HG03442 (cell line): ENCODE results near the gene CCNB1IP1.
"Not testable (repeated sequence)": the region's sequence is repeated elsewhere in the genome, so short reads cannot be mapped to it uniquely, and the experiment has no call there.

Experiments used
- ATAC-seq: cut with Tn5 transposase; IDR thresholded peaks from one replicate; pipeline ENCODE4 v1.9.1; 2021; ENCODE audit warnings: mild to moderate bottlenecking, moderate library complexity; ENCODE audit not compliant: unreplicated experiment

The CCNB1IP1 gene, protein sequence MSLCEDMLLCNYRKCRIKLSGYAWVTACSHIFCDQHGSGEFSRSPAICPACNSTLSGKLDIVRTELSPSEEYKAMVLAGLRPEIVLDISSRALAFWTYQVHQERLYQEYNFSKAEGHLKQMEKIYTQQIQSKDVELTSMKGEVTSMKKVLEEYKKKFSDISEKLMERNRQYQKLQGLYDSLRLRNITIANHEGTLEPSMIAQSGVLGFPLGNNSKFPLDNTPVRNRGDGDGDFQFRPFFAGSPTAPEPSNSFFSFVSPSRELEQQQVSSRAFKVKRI

DNA sequence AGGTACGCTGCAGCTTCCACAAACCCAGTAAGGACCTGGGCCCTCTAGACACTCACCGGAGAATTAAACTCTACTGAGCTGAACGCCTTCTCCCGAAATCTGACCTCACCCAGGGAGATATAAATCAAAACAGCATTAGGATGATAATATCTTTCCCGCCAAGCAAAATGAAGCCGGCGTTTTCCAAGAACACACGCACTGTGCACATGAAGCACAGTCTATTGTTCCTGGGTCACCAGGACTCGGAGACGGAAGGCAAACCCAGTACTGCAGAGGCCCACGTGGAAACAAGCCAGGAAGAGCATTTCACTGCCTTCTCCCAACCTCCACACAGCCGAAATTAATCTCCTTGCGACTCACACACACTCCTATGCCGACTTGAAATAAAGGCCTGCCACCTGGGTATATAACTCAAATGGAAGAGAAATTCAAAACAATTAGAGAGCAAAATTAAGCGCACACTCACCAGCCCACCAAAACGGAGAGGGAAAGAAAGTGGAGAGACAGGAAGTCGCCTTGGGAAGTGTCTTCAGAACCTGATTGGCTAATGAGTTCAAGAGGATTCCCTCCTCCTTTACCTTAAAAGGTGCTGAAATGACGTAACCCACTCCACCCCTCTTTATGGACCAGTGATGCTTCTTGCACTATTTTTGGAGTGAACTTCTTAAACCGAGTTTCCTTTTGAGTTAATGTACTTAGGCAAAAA lies at the start of gene CCNB1IP1:
TSS of gene CCNB1IP1 (minus strand) at position 492 of the 706 bp plus-strand sequence. CDS start 16,756 bp downstream, outside the sequence.
- ATAC-seq: peak; percentile 99

DNA sequence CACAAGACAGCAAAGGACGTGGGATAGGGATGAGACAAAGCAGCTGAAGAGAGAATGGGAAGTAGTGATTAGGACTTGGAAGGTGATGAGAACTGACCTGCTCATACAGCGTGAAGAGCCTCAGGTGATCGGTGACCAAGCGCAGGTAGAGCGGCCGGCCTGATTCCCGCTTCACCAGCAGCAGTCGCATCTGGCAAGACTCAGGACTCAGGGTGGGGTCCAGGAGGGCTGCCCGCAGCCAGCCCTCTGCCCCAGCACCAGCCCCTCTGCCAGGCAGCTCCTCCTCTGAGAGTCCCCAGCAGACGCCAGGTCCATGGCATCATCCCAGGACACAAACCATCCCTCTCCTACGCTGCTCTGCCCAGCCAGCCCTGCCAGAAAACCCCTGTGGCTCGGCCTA lies 49.4 kb upstream of the CCNB1IP1 start:
- ATAC-seq: no peak

DNA sequence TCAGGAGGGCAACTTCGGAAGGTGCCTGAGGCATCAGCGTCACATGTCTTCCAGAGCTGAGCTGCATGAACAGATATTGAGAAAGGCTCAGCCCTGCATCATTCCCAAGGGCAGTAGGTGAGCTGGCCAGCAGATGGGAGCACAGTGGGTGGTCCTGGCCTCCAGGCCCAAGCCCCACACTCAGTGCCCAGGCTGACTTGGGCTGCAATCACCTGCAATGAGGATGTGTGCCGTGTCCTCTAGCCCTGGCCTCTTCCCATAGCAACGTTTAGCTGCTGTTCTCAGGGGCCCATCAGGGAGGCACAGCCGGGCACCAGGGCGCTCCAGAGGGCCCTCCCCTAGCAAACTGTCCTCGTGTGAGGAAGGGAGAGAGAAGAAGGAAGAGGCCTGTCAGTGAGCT lies 48.3 kb upstream of the CCNB1IP1 start:
- no peak for ATAC-seq

DNA sequence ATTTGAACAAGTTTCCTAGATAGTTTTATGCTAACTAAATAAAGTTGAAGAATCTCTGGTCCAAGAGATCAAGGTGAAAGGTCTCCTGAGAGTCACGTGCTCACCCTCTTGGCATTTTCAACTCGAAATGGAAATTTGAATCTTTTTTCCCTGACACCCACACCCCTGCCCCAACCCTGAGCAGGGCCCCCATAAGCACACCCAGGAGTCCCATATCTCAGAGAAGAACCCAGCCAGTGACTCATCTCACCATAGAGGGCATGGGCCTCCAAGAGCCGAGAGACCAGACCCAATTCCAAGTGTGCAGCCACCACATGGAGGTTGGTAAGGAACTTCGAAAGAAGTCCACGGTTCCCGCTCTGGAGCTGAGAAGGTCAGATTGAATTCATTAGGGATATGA lies 47.6 kb upstream of the CCNB1IP1 start:
- no peak for ATAC-seq

DNA sequence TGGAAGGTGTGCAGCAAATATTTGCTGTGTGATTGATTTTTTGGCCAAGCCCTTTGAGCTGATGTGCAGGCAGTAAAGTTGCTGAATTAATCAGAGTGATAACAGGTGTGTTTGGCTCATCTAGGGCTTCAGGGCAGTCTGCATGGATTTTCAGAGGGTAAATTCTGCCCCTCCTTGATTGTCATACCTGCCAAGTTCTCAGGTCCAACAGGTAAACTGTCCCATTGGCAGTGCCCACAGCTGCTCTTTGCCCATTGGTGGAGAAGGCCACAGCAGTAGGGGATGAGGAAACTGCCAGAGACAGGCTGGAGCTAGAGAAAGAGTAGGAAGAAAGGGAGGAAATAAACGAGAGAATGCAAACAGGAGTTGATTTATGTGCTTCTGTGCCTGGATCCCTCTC lies 46.7 kb upstream of the CCNB1IP1 start:
- no peak for ATAC-seq

DNA sequence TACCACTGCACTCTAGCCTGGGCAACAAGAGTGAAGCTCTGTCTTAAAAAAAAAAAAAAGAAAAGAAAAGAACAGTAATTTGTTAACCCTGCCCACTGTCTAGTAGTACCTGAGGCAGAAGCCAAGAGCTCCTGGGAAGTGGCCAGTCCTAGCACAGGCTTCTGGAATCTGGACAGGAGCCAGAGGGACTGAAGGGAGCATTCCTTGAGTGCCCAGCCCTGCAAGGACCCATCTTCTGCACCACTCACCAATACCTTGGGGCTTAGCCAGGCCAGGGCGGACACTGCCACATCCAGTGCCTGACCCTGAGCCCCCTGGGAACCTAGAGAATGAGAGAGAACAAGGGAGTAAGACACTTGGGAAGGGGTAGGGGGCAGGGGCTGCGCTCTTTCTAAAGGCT lies 44.1 kb upstream of the CCNB1IP1 start:
- no peak for ATAC-seq

DNA sequence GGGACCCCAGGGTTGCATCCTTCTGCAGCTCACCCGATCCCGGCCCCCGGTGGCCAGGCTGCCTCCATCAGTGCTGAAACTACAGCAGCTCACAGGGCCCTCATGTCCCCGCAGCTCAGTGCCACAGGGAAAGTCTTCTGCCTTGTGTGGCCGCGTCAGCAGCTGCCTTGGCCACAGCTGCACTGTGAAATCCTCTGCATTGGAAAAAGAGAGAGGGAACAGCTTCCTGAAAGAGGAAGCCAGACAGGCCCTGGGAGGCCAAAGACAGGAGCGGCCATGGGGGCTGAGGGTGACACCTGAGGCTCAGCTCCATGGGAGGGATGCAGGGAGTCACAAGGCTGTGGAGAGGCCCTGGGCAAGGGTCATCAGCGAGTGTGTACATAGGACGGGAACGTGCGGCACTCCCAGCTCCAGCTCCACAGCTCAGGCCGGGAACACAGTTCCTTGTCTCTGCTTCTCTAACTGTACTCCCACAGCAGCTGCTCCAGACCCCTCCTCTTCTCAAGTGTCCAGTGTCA lies 43.1 kb upstream of the CCNB1IP1 start:
- ATAC-seq: no peak

DNA sequence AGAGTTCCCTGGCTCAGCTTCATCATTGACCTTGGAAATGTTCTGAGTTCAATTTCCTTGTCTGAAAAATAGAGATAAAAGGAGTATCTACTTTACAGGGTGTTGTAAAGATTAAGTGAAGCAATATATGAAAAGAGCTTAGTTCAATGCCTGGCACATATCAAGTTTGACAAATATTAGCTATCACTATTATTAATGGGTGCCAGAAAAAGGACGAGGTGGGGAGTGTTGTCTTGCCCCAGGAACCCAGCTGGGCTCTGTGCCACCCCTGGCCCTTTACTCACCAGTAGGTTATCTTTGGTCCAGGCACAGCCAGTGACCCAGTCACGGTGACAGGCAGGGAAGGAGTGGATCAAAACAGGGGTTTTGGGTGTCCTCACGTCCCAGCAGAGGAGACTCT lies 42.4 kb upstream of the CCNB1IP1 start:
- no peak for ATAC-seq

DNA sequence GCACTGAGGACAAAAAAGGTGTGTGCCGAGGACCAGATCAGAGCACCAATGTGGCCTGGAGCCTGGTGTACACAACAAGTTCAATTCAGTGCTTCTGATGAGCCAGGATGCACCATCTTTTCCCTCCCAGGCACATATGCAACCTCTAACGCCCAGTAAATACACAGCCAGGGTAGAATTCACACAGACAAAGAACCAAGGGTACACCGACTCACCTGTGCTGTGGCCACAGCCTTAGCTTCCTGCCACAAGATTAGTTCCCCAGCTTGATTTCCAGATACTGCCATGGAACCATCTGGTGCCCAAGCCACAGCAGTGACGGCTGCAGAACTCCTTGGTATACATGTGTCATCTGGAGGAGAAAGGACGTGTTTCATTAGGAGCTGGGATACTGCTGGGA lies 39.7 kb upstream of the CCNB1IP1 start:
- no peak for ATAC-seq

DNA sequence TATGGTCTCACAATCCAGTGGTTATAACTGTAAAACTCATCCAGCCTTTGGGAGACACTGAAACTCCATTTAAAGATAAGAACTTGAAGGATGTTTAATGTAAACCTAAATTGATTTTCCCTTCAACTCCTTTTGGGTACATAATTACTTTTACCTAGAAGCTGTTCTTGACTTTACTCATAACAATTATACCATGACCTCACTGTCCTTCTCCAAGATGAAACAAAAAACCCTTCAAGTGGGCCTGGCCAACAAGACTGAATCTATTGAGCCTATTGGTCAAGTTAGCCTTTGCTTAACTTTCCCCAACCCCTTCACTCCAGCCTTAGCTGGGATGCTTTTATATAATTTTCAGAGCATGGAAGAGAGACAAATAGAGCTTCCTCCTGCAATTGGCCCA lies 32.8 kb upstream of the CCNB1IP1 start:
- ATAC-seq: no peak

DNA sequence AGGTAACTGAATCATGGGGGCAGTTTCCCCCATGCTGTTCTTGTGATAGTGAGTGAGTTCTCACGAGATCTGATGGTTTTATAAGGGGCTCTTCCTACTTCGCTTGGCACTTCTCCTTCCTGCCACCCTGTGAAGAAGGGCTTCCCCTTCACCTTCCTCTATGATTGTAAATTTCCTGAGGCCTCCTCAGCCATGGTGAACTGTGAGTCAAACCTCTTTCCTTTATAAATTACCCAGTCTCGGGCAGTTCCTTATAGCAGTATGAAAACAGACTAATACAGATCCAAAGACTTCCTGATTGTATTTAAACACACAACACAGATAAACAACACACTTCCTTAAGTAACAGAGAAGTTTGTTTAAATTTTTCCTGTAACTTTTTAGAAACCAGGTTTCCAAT lies 25.4 kb upstream of the CCNB1IP1 start:
- not testable (repeated sequence) for ATAC-seq

DNA sequence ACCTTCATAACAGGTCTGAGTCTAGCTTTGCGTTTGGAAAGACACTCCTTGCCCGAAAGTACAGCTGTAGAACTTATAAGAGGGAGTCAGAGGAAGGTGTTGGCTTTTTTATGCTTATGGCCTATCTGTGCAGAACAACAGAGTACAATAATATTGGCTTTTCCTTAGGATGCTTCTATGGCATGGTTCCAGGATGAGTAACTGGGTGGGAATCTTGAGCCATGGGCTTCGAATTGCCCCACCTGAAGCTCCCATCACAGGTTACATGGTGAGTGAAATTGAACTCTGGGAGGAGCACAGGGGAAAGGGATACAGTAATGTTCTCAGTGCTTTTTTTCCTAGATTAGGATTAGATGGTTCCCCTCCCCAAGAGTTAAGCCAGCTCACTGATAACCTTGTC lies 23.3 kb upstream of the CCNB1IP1 start:
- ATAC-seq: no peak

DNA sequence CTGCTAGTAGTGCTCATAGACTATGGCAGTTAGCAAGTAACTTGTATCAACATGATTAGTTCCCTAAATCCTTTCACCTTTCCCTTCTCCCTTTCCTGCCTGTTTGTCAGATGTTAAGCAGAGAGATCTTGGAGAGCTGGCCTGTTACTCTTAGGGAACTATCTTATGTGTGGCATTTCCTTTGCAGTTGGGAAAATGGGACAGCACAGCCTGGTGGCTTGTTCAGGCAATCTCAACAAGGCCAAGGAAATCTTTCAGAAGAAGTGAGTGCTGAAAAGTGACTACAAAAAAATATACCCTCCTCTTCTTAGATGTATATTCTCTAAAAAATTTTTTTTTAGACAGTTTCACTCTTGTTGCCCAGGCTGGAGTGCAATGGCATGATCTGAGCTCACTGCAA lies 17.8 kb upstream of the CCNB1IP1 start:
- ATAC-seq: no peak

DNA sequence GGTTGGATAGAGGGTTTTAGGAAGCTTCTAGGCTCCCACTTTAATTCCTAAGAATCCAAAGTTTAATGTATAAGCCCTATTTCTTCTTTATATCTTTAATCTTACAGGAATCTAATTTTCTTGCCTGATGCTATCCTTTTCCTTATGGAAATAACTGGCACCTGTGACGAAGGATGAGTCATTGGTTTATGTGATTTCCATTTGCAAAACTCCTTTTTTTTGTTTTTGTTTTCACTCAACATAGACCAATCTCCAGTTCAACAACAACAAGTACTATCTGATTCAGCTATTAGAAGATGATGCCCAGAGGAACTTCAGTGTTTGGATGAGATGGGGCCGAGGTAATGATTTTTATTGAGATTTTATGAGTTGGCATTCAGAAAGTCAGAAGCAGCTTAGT lies 17.2 kb upstream of the CCNB1IP1 start:
- no peak for ATAC-seq

DNA sequence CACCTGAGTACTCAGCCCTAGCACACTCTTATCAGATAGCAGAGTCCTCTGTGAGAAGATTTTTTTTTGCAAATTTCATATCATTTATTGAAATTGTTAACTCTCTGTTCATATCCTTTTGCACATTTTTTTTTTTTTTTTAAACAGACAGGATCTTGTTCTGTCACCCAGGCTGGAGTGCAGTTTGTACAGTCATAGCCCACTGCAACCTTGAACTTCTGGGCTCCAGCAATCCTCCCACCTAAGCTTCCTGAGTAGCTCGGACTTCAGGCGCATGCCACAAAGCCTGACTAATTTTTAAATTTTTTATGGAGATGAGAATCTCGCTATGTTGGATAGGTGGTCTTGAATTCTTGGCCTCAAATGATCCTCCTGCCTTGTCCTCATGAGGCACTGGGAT lies 14.7 kb upstream of the CCNB1IP1 start:
- ATAC-seq: no peak

DNA sequence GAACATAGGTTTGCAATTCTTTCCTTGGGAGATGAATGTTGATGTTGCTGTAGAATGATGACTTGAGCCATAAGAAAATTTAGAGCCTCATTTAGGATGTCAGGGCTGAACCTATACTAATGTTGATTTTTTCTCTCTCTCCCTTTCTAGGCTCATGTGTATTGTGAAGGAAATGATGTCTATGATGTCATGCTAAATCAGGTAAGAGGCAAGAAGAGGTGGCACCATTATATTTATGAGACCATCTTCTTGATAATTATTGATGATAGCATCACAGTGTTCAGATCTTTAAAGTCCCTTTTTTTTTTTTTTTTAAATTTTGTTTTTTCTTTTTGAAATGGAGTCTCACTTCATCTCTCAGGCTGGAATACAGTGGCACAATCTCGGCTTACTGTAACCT lies 13.6 kb upstream of the CCNB1IP1 start:
- ATAC-seq: no peak

DNA sequence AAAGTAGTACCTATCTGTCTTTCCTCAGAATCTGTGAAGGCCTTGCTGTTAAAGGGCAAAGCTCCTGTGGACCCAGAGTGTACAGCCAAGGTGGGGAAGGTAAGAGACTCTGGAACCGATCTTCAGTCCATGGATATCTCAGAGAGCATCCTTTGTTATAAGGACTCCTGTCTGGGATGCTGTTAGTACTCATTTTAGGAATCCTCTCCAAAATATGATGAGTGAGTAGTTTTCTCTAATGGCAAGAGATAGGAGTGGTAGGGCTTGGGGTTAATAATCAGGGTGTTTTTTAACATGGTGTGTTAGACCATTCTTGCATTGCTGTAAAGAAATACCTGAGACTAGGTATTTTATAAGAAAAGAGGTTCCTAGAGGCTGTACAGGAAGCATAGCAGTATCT lies 12.3 kb upstream of the CCNB1IP1 start:
- ATAC-seq: no peak

DNA sequence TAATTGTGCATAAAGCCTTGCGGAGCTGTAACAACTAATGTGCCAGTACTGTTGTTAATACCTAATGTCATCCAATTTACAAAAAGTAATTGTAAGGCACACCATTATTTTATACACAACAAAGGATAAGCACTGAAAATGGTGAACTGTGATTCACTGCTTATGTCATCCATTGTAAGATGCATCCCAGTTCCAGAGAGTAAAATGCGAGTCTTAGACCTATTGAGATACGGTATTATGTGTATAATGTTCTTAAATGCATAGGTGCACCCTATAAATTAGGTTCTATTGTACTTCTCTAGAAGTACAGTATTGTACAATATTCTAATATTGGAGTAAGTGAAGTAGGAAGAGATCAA lies 10.8 kb upstream of the CCNB1IP1 start:
- no peak for ATAC-seq

DNA sequence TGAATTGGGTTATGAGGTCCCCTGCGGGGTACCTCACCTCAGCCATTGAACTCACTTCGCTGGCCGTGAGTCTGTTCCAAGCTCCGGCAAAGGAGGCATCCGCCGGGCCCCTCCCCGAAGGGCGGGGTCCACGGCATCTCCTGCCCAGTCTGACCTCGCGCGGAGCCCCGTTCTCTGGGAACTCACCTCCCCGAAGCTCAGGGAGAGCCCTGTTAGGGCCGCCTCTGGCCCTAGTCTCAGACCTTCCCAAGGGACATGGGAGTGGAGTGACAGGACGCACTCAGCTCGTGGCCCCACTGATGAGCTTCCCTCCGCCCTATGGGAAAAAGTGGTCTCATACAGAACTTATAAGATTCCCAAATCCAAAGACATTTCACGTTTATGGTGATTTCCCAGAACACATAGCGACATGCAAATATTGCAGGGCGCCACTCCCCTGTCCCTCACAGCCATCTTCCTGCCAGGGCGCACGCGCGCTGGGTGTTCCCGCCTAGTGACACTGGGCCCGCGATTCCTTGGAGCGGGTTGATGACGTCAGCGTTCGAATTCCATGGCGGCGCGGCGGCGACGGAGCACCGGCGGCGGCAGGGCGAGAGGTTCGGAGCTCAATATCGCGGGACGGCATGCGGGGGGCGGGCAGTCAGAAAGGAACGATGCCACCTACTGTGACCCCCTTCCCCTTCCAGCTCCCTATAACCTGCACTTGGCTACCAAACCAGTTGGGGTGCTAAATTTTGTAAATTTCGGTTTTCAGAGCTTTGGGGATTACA lies 10.2 kb upstream of the CCNB1IP1 start, which contains the start of gene PARP2:
TSS of gene PARP2 (plus strand) at position 544 of the 770 bp plus-strand sequence. CDS start at position 551, 7 bp downstream.
- ATAC-seq: peak; percentile 94

DNA sequence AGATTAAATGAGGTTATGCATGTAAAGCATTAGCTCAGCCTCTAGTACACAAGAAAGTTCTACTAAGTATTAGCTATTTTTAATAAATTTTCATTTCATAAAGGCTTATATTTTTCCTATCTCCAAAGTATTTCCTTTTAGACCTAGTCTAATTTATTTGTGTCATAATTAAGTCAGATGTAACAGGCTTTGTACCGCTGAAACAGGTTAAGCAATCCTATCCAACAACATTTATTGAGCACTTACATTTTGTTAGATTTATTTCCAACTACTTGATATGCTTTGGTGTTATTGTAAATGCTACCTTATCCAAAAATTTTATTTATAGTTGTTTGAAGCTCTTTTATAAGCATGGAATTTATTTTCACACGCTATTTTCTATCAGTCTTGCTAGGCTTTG lies 8.6 kb upstream of the CCNB1IP1 start:
- no peak for ATAC-seq

DNA sequence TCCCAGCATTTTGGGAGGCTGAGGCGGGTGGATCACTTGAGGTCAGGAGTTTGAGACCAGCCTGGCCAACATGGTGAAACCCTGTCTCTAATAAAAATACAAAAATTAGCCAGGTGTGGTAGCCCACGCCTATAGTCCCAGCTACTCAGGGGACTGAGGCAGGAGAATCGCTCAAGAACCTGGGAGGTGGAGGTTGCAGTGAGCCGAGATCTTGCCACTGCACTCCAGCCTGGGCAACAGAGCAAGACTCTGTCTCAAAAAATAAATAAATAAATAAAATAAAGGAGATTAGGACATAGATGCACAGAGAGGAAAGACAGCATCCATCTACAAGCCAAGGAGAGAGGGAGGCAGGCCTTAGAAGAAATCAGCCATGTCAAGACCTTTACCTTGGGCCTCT lies 8.0 kb upstream of the CCNB1IP1 start:
- ATAC-seq: not testable (repeated sequence)

DNA sequence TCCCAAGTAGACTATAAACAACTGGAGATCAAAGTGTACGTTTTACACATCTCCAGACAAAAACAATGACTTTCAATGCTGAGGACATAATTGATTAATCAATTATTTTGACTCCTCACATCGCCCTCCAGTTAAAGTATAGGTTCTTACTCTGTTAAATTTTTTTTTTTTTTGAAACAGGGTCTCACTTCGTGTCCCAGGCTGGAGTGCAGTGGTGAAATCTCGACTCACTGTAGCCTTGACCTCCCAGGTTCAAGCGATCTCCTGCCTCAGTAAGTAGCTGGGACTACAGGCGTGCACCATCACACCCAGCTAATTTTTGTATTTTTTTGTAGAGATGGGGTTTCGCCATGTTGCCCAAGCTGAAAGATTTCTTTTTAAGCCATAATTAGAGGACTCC lies 938 bp upstream of the CCNB1IP1 start:
- ATAC-seq: no peak
